GM12878 (cell line): ENCODE data around the gene SP4. TPM values are rescaled to one million over a fixed set of nuclear protein-coding genes. Genes with fewer than 3 reads are reported as not detected.

Source experiments
- ATAC-seq: fragments of 200-7000 bp; cut with Tn5 transposase; 3 replicates; pipeline ENCODE4 v1.9.1; 2020; ENCODE audit warnings: mild to moderate bottlenecking, moderate library complexity
- BruUV-seq: library from RNA; stranded (reverse); fragments of 400-500 nt; replicated peaks from 2 replicates; lab custom pipeline; 2021; lab: Mats Ljungman, UMichigan
- CTCF ChIA-PET: fragments of 300-600 bp; sonication (Branson Sonifier 250); formaldehyde crosslinking; extraction: SDS; loops from one replicate; lab custom pipeline; 2021; ENCODE audit warnings: inconsistent platforms; lab: Yijun Ruan, JAX
- POLR2A ChIA-PET: fragments of 350-600 bp; formaldehyde crosslinking; extraction: SDS; loops from one replicate; lab custom pipeline; 2021; ENCODE audit warnings: inconsistent platforms; lab: Charles Lee
- RAD21 ChIA-PET: fragments of 300-600 bp; sonication (Branson Sonifier 250); formaldehyde crosslinking; loops from one replicate; lab custom pipeline; 2023; ENCODE audit warnings: antibody characterized with exemption; ENCODE audit not compliant: unreplicated experiment; lab: Charles Lee
- SMC1A ChIA-PET: fragments of 300-600 bp; sonication (Branson Sonifier 250); formaldehyde crosslinking; loops from one replicate; lab custom pipeline; 2023; ENCODE audit not compliant: unreplicated experiment, uncharacterized antibody; lab: Charles Lee
- DNase-seq: peaks from one replicate; pipeline ENCODE4 v3.0.0-alpha.2; 2011; ENCODE audit warnings: low read depth, low spot score
- FAIRE-seq: peaks from 3 replicates; lab custom pipeline; 2011; peaks lifted over from hg19 to GRCh38; lab: Jason Lieb, UNC
- H2AFZ ChIP-seq: 2 replicates; pipeline ENCODE4 v1.6.0; 2011; ENCODE audit warnings: low read depth, low read length, control low read depth; ENCODE audit not compliant: control insufficient read depth
- H3K27ac ChIP-seq: 2 replicates; pipeline ENCODE4 v1.5.1; 2011; ENCODE audit warnings: control low read depth; ENCODE audit not compliant: control insufficient read depth, insufficient read depth
- H3K27me3 ChIP-seq, 2 experiments: replicated peaks in 1 of 2; 2 replicates each; pipeline versions ENCODE4 v1.6.0 to v1.6.1; 2011; ENCODE audit warnings: low read length in 1 of 2; ENCODE audit not compliant: control insufficient read depth in 2 of 2, insufficient read depth in 2 of 2
- H3K36me3 ChIP-seq, 2 experiments: 2 replicates each; pipeline ENCODE4 v1.5.1; 2011; ENCODE audit warnings: low read length in 1 of 2; ENCODE audit not compliant: control insufficient read depth in 2 of 2, insufficient read depth in 2 of 2
- H3K4me1 ChIP-seq: 2 replicates; pipeline ENCODE4 v1.6.1; 2011; ENCODE audit warnings: mild to moderate bottlenecking, low read length, moderate library complexity, mixed read lengths; ENCODE audit not compliant: control insufficient read depth, insufficient read depth
- H3K4me2 ChIP-seq: 2 replicates; pipeline ENCODE4 v1.6.0; 2011; ENCODE audit warnings: control low read depth; ENCODE audit not compliant: control insufficient read depth, insufficient read depth
- H3K4me3 ChIP-seq: fragments of 200-600 bp; sonication (generic); 2 replicates; pipeline ENCODE4 v1.5.1; 2016
- H3K79me2 ChIP-seq: 2 replicates; pipeline ENCODE4 v1.6.0; 2011; ENCODE audit warnings: low read length; ENCODE audit not compliant: control insufficient read depth, insufficient read depth
- H3K9ac ChIP-seq: 2 replicates; pipeline ENCODE4 v1.8.0; 2011; ENCODE audit warnings: low read length, control low read depth, mixed read lengths; ENCODE audit not compliant: control insufficient read depth, insufficient read depth
- H3K9me3 ChIP-seq: replicated peaks from 3 replicates; pipeline ENCODE4 v1.5.1; 2011; ENCODE audit warnings: mild to moderate bottlenecking, low read length; ENCODE audit not compliant: control insufficient read depth, insufficient read depth
- H4K20me1 ChIP-seq: 2 replicates; pipeline ENCODE4 v1.6.0; 2011; ENCODE audit not compliant: control insufficient read depth, insufficient read depth
- ATF3 ChIP-seq: IDR thresholded peaks from 2 replicates; pipeline ENCODE4 v1.6.1; 2011; ENCODE audit warnings: low read depth, mild to moderate bottlenecking, low read length, moderate library complexity, borderline replicate concordance; ENCODE audit errors: extremely low read depth
- BCLAF1 ChIP-seq: fragments of 450-650 bp; IDR thresholded peaks from 2 replicates; pipeline ENCODE4 v1.6.1; 2017; ENCODE audit warnings: antibody characterized with exemption, mild to moderate bottlenecking, moderate library complexity
- BMI1 ChIP-seq: fragments of 450-650 bp; IDR thresholded peaks from 2 replicates; pipeline ENCODE4 v1.6.1; 2016; ENCODE audit warnings: mild to moderate bottlenecking, moderate library complexity, borderline replicate concordance
- CHD4 ChIP-seq: fragments of 200-600 bp; sonication (generic); IDR thresholded peaks from 2 replicates; pipeline ENCODE4 v1.6.1; 2016; ENCODE audit warnings: mild to moderate bottlenecking
- E4F1 ChIP-seq: fragments of 450-650 bp; IDR thresholded peaks from 2 replicates; pipeline ENCODE4 v1.6.1; 2018; ENCODE audit warnings: borderline replicate concordance, mild to moderate bottlenecking; ENCODE audit not compliant: partially characterized antibody
- HDAC6 ChIP-seq: fragments of 200-600 bp; sonication (generic); IDR thresholded peaks from one replicate; pipeline ENCODE4 v1.8.0; 2017; ENCODE audit warnings: antibody characterized with exemption; ENCODE audit not compliant: unreplicated experiment
- JUNB ChIP-seq: IDR thresholded peaks from 2 replicates; pipeline ENCODE4 v1.6.1; 2016; ENCODE audit warnings: antibody characterized with exemption, mild to moderate bottlenecking
- KAT2A ChIP-seq: conservative IDR thresholded peaks from 2 replicates; pipeline ENCODE4 v1.6.1; 2011; ENCODE audit warnings: low read depth, low read length; ENCODE audit not compliant: control insufficient read depth
- MYC ChIP-seq: IDR thresholded peaks from 2 replicates; pipeline ENCODE4 v1.6.1; 2011; ENCODE audit warnings: mild to moderate bottlenecking, low read length, moderate library complexity, inconsistent platforms; ENCODE audit not compliant: insufficient read depth, insufficient replicate concordance, insufficient read length, severe bottlenecking
- NBN ChIP-seq: fragments of 450-650 bp; IDR thresholded peaks from 2 replicates; pipeline ENCODE4 v1.6.1; 2016
- RELB ChIP-seq: fragments of 450-650 bp; IDR thresholded peaks from 2 replicates; pipeline ENCODE4 v1.6.1; 2017; ENCODE audit warnings: low read depth, mild to moderate bottlenecking, moderate library complexity
- SREBF2 ChIP-seq: IDR thresholded peaks from 2 replicates; pipeline ENCODE4 v1.6.1; 2012; ENCODE audit warnings: mild to moderate bottlenecking, low read length
- TCF12 ChIP-seq: IDR thresholded peaks from 2 replicates; pipeline ENCODE4 v1.6.1; 2011; ENCODE audit warnings: low read depth, mild to moderate bottlenecking, low read length
- WGBS: methylation state at CpG from one replicate; pipeline ENCODE4 v1.1.6; 2016; ENCODE audit warnings: low lambda C conversion rate; ENCODE audit not compliant: insufficient replicate concordance, insufficient coverage; ENCODE audit errors: missing lambda C conversion rate; 5-methylcytosine and 5-hydroxymethylcytosine counted together
- in situ Hi-C: fragments of 300-500 bp; cut with MboI; formaldehyde crosslinking; loops from 9 replicates; pipeline ENCODE4 v1.14.3; 2018; ENCODE audit warnings: mixed read lengths
- intact Hi-C: fragments of 100-400 bp; cut with micrococcal nuclease; formaldehyde crosslinking; loops from one replicate; pipeline ENCODE4 v1.14.2; 2022; ENCODE audit not compliant: unreplicated experiment
- polyA plus RNA-seq, 11 experiments: library from polyadenylated mRNA; depleted of rRNA in 4 of 11; unstranded in 6 of 11; stranded (reverse) in 5 of 11; fragments of >200 nt; fragmentation: Nextera tagmentation in 4 of 11; fragmentation: Illumina TruSeq in 1 of 11; extraction: Ambion mirVana in 4 of 11; extraction: Trizol in 1 of 11; gene quantifications; 1 replicate in 1 of 11; 2 replicates in 10 of 11; pipeline versions ENCODE4 v1.2.1 to v1.2.3, GENCODE V29; 2011 to 2016; ENCODE audit warnings: inconsistent platforms in 2 of 11, missing spikeins in 2 of 11, low read depth in 1 of 11
- total RNA-seq, 4 experiments: library from RNA; depleted of rRNA in 3 of 4; stranded (reverse); fragments of >200 nt in 3 of 4; fragmentation: Illumina TruSeq in 1 of 4; extraction: Trizol in 1 of 4; gene quantifications; 2 replicates each; pipeline versions ENCODE4 v1.2.1 to v1.2.3, GENCODE V29; 2013 to 2021

The SP4 gene
- total and polyA plus RNA-seq, 10 of the 15 experiments (the other 5 are each of a cell fraction or from before 2014, with no cell fraction given), result 6.2 to 32.4 (median 16.1) TPM

DNA sequence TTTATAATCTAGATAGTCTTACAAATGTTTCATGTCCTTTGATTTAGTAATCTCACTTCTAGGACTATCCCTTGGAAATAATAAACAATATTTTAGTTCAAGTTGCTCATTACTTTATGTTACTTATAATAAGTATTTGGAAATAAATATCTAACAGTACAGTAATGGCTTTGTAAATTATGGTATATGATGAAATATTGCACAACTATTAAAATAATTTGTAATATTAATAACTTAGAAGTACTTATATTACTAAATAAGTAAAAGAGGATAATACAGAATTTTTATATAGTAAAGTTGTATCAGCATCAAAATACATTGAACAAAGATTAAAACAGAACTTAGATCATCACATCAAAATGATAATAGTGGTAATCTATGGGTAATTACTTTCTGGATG lies 41.1 kb downstream of the SP4 start (continued):
- TF ChIP-seq BCLAF1 (no peak), TCF12 (no peak)
- TF ChIP-seq, all 136 proteins: peak for 0

DNA sequence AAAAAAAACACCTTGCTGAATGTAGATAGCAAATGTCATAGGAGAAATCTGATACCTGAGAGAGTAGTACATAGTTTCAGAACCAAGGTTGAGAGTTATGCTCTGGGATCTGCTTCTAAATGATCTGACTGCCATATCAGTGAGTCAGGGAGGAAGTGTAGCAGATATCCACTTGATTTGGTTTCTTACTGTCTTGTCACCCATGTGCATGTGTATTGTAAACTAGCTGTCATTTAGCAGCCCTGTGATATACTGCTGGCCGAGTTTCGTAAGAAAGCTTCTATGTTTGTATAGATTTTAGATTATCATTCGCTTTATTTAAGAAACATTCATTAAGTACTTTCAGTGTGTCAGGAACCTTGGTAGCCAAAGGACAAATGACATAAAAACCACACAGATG lies 42.0 kb downstream of the SP4 start:
- DNase-seq, result no peak
- BruUV-seq, result no TSS peak
- Histone ChIP-seq H4K20me1 (no peaks in the 10 kb centered on the region), H3K9ac (no peak overlapping the region), H3K4me2 (no peak overlapping the region), H3K9me3 (no peaks in the 10 kb centered on the region; the same call in 2 of the 3 replicates), H3K4me1 (no peaks in the 10 kb centered on the region), H3K36me3 (peaks cover 0 to 4% of the 10 kb centered on the region in 2 experiments; a peak in 1 of 4 replicates), H3K27ac (no peak overlapping the region), H3K27me3 (no peaks in the 10 kb centered on the region), H3K4me3 (no peak overlapping the region), H2AFZ (no peak overlapping the region), H3K79me2 (no peaks in the 10 kb centered on the region)
- ChIA-PET RAD21 (no interaction called here), SMC1A (interaction anchor here (0.6 to 1.4 kb wide), 5 partner anchors 33 to 174 kb away, joined by 3 to 4 read pairs (median 3); no protein-coding TSS in a partner anchor), CTCF (interaction anchor here (1.2 to 1.3 kb wide), 2 partner anchors 9 to 23 kb away, joined by 4 to 6 read pairs; no protein-coding TSS in a partner anchor), POLR2A (interaction anchor here (0.6 kb wide), 1 partner anchor 65 kb away, joined by 6 read pairs; no protein-coding TSS in a partner anchor)
- WGBS, result 100% methylated on average over 3 of the region's 3 CpGs
- FAIRE-seq, result no peak
- in situ Hi-C loops, result no loop called here
- ATAC-seq, result no peak
- intact Hi-C loops, result no loop called here
- TF ChIP-seq TCF12 (no peak), NBN (no peak), HDAC6 (no peak), JUNB (no peak), RELB (no peak), CHD4 (no peak), E4F1 (no peak), MYC (no peak), KAT2A (no peak), ATF3 (no peak), BMI1 (no peak), SREBF2 (no peak)
